Embryonic facial prominence (tissue), 1 donor: ENCODE results near the gene SDF4.

Source experiments
- DNase-seq: peaks from one replicate; pipeline ENCODE4 v3.0.0-alpha.2; 2016; ENCODE audit errors: extremely low spot score

SDF4 gene

DNA sequence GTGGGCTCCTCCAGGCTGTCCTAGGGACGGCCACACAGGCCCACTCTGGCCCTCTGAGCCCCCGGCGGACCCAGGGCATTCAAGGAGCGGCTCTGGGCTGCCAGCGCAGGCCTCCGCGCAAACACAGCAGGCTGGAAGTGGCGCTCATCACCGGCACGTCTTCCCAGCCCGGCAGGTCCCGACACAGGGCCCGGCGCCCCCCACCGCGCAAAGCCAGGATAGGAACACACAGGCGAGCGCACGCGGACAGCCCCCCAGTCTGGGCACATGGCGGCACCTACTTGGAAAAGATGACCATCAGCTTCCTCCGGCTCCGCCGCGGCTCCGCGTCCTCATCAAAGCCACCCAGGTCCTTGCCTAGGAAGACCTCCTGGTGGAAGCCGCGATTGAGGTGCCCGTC is 3.6 kb downstream of the SDF4 start:
- DNase-seq: no peak

DNA sequence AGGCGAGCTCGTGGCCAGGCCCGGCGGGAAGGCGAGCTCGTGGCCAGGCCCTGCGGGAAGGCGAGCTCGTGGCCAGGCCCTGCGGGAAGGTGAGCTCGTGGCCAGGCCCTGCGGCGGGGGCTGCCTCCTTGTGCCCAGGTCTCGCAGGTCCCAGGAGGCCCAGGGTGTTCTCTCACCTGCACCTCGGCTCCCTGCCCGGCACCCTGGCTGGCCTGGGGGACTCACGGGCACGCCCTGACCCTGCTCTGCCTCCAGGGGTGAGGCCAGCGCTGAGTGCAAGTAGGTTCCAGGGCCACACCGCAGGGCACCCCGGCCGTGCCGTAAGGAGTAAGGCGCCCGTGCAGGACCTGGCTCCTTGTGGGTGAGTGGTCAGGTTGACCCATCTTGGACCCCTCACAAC is 4.4 kb downstream of the SDF4 start:
- no peak for DNase-seq

DNA sequence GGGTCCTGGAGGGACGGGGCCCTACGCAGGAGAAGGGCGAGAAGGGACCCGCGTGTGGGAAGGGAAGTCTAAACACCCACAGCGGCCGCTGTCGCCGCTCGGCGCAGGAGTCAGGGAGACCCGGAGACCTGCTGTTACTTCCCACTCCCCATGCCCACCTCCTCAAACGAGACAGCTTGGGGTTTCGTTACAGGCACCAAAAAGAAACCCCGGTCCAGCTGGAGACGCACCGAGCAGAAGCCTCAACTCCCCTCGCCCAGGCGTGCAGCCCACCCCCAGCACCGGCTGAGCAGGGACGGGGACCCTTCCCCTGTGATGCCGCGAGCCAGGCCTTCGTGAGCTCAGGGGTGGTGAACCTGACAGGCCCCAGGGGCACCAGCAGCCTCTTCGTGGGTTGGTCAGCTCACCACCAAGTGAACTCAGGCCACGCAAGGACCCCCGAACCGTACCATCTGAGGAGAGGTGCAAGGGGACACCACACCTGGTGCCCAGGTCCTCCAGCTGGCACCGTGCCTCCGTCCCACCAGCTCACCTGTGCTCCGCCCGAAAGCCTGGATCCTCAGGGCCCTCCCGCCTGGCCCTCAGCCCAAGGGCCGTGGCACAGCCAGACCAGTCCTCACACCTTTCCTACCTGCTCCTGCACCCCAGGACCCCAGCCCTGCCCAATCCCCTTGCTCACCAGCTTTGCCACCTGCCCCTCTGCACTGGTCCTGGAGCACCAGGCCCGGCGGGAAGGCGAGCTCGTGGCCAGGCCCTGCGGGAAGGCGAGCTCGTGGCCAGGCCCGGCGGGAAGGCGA is 5.0 kb downstream of the SDF4 start:
- DNase-seq: no peak

DNA sequence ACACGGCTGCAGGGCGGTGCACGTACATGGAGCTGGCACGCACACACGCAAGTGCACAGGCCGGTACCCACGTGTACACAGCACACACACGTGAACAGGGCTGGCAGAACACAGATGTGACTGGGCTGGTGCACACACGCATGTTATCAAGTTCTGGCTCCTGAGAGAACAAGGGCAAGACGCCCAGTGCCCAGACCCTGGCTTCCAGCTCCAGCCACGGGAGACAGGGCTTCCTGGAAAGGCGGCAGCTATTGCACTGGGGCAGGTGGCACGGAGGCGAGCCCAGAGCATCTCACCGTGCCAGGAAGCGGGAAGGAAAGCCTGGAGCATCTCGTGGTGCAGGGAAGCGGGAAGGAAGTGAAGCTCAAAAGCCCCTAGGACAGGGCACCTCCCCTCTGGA is 5.9 kb downstream of the SDF4 start:
- DNase-seq: no peak

DNA sequence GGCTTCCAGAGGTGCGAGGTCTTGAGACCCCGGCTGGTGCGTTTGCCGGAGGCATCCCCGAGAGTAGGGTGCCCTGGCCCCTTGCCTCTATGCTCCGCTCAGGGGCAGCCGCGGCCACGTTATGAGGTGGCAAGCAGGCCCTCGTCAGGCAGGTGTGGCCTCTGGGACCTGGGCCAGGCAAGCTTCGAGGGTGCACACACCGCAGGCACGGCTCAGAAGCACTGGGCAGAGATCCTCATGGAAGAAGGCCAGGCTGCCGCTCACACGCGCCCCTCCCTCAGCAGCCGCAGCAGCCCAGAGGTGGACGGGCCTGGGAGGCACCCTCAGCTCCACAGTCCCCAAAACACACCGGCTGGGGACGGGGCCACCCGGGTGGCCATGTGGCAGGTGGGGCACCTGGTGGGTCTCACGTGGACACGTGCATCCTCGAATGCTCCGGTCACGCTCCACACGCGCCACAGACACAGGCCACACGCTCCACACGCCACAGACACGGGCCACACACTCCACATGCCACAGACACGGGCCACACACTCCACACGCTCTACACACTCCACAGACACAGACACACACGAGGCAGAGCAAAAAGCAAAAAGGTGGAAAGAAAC is 6.5 kb downstream of the SDF4 start:
- no peak for DNase-seq

DNA sequence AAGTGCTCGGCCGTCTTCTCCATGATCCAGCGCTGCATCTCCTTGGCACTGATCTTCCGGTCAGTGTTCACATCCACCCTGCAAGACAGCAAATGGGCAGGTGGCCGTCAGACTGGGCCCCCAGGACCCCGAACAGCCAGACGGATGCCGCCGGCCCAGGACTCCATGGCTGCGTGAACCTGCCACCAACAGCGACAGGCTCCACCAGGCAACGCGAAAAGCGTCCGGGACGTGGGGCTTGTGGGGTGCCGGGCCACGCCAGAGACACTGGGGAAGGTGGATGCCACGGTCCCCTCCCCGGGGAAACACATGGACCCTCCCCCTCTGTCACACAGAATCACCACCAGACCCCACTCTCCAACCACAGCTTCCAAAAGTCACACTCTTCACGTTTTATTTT is 7.9 kb downstream of the SDF4 start:
- DNase-seq: no peak

DNA sequence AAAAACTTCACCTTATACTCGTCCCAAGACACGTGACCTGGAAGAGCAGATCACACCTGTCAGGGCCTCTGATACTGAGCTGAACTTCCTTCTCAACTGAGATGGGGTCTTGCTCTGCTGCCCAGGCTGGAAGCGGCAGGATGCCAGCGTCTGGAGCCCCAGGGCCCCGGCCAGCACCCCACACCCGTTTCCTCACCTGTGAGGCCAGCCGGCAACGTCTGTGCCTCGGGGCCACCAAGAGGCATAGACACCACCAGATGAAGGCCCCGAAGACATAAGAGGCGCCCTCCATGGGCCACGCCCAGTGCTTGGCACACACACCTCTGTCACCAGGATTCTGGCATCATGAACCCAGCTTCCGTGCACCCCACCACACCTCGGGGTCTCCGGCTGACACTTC is 8.5 kb downstream of the SDF4 start:
- DNase-seq: no peak

DNA sequence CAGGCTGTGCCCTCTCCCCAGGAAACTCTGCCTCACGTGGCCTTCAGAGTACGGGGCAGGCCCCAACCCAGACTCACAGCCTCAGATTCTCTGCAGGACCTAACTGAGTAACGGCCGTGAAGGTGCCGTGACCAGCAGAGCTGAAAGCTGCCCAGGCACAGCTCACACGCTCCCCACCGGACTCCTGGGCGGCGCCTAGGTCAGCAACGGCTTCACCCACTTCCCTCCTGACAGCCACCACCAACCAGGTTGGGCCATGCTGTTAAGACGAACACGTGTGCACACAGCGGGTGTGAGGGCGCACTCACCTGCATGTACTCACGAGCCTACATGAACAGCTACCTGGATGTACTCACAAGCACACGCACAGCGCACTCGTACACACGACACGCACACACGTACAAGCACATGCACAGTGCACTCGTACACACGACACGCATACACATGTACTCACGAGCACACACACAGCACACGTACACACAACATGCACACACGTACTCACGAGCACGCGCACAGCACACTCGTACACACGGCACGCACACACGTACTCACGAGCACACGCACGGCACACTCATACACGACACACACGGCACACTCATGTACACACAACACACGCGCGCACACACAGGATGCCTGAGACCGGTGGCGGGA is 9.1 kb downstream of the SDF4 start:
- DNase-seq: no peak

DNA sequence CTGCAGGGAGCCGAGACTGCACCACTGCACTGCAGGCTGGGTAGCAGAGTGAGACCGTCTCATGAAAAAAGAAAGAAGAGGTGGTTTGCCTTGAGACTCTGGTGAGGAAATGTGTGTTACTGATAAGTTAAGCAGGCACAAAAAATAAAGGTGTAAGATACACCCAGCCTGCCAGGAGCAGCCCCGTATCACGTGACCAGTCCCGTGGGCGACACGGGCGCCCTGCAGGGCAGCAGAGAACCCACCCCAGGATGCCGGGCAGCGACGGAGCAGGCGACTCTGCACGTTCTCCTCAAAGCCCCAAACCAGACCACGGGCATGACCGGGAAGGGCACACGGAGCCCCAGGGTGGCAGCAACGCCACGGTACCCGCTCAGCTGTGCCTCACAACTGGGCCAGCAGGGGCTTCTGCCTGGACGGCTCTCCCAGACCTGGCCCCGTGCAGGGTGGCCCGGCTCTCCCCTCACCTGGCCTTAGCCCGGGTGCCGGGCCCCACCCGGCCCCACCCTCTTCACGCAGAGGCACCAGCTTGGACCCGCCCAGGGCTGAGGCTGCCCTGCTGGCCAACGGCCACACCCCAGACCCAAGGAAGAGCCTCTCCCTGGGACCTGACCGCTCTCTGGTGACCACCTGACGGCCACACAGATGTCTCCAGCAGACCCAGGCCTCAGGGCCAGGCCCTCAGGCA is 9.8 kb downstream of the SDF4 start:
- DNase-seq: no peak

DNA sequence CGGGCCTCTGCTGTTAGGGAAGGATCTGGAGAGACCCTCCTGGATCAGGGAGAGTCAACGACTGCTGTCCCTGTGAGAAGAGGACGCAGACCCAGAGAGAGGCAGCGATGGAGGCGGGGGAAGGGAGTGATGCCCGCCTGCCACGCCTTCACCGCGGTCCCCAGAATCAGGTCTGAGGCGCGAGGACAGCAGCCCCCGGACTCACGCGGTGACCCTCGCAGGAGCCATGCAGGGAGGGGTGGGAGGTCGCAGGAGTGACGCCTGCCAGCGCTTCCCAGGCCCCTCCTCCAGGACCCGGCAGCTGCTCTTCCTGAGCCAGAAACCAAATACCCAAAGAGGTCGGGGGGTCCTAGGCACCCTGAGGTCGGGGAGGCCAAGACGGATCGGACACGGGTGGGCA is 11.6 kb downstream of the SDF4 start:
- DNase-seq: no peak

DNA sequence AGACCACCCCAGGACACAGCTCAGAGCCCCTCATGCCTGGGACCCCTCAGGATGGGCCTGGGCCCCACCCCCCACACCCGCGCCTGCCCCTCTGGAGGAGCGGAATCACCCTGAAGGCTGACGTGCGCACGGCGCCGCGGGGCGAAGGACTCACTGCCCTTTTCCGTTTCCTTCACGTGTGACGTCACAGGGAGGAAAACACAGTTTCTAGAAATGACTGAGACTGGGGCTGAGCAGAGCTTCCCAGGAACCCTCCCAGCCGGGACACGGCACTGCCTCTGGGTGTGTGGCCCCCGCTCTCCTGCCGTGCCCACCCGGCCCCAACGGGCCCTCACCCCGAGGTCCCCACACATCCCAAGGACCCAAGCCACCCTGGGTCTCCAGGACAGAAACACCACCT is 12.5 kb downstream of the SDF4 start:
- no peak for DNase-seq

DNA sequence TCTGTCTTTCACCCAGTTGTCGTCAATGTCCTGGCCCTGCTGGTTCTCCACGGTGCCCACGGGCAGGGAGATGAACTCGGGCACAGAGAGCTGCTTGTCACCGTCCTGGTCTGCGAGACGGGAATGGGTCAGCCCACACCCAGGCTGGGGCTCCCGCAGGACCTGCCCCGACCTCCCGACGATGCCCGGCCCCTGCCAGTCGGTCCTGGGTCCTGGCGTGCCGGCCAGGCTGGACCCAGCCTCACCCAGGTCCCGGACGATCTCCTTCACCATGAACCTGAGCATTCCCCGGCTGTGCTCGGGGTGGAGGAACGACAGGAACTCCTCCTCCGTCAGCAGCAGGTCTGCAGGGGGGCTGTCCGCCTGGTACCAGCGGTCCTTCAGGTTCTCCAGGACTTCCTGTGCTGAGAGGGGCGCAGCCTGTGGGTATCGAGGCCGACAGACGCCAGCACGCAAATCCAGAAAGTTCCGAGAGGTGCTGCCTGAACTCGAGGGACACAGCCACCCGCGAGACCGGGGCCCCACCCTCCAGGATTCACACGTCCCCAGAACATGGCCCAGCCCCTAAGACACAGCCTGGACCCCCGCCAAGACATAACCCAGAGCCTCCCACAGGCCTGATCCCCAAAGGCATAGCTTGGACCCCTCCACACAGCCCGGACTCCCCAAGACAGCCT is 13.1 kb downstream of the SDF4 start:
- DNase-seq: no peak

DNA sequence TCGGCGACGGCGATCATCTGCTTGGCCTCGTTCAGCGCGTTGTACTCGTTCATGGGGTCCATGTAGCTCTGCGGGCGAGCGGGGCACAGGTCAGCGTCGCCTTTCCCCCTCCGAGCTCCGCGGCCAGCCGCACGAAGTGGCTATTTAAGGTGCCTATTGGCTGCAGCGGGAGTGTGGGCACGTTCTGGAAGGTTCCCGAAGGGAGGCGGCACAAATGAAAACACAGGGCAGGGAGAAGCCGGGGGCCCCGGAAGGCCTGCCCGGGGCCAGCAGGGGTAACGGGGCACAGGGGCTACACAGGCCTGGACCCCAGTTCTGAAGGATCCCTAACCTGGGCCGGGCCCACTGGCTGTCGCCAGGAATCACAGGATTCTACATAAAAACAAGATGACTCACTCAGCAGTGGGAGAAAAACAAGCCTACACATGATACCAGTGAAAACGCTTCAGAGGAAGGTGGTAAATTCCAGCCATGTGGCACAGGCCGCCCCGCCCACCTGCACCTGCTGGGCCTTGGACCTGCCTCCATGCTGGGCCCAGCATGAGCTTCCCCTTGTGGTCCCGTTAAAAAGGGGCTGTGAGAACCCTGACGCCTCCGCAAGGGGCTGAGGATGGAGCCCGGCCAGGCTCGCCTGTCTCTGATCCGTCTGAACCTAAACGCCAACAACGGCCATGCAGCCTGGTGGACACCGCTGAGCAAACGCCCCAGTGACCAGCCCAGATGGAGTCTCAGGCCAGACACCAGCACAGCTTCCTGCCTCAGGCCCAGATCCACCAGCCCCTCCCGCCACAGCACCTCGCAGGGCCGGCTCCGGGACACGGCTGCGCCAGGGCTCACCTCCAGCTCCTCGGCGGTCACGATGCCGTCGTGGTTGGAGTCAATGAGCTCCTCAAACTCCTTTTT is 13.9 kb downstream of the SDF4 start:
- DNase-seq: no peak

DNA sequence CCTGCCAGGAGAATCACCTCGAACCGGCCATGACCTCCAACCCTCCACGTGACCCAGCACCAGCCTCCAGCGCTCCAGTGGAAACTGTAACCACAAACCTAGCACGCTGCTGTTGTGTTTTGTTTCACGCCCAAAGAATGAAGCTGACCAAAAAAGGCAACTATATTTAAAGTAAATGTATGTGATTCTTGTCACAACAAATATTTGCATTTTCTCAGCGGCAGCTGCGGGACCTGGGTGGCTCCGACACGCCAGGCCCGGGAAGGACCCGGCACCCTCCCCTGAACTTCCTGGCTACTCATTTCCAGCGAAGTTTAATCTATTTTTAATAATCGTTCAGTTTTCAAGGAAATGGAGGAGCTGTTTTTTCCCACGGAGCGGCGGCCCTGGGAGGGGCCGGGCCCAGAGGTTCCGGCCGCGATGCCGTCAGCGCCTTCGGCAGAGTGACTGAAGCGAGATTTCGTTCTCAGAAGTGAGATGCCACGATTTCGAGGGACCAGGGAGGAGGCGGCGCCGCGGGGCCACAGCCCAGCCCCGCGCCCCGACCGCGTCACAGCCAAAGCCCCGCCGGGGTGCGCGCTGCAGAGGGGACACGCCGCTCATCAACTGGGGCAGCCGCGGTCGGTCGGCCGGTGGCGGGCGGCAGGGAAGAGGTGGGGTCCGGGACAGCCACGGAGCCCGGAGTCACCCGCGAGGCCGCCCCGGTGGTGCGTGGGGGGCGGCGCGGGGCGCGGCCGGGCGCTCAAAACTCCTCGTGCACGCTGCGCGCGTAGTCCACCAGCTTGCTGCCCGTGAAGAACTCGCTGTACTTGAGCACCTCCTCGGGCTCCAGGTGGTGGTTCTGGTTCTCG is 14.8 kb downstream of the SDF4 start:
- DNase-seq: no peak

DNA sequence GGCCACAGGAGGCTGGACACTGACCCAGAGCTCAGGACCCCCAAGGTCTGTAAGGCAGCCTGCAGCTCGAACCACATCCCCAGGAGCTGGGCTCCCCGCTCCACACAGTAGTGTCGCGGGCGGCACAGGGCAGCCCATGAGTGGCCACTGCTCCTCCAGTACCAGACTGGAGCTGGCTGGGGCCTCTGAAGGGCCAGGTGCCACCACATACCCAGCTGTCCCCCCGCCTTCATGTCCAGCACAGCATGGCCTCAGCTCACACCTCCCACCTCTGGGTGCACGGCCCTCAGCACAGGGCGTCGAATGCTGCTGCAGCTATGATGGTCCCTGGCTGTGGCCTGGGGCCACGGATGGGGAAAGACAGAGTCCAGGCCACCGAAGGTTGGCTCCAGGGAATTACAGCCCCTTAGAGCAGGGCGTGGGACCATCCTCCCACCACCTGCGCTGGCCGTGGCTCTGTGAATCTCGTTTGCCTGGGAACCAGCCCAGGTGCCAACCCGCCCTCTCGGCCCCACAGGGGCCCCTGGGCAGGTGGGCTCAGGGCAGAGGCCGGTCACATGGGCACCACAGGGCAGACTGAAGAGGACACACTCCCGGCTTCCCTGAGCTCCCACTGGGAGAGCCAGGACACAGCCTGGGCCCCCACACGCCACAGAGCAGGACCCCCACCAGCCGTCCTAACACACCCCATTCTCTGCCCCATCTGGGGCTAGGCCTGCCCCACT is 15.8 kb downstream of the SDF4 start:
- DNase-seq: no peak

DNA sequence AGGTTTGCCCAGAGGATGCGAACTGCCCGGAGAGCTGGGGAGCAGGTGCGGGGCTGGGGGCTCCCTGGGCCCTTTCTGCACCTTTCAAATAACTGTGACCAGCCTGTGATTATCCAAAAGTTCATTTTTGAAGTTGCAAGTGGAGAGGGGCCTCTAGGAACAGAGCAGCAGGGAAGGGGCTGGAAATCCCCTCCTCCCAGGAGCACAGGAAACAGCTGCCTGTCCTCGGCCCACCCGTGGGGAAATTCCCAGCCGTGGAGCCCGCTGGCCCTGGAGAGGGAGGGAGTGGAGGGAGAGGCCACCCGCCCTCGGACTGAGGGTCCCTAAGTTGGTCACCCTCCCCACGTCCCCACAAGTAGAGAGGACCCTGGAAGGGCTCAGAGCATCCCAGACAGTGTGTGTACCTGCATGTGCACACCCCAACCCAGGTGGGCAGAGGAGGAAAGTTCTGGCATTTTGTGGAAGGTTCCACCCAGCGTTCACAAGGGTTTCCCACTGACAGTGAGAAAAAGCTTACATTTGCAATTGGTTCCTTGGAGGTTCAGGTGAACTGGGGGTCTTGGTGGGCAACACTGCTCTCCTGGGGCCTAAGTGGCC is 16.6 kb downstream of the SDF4 start:
- DNase-seq: no peak

DNA sequence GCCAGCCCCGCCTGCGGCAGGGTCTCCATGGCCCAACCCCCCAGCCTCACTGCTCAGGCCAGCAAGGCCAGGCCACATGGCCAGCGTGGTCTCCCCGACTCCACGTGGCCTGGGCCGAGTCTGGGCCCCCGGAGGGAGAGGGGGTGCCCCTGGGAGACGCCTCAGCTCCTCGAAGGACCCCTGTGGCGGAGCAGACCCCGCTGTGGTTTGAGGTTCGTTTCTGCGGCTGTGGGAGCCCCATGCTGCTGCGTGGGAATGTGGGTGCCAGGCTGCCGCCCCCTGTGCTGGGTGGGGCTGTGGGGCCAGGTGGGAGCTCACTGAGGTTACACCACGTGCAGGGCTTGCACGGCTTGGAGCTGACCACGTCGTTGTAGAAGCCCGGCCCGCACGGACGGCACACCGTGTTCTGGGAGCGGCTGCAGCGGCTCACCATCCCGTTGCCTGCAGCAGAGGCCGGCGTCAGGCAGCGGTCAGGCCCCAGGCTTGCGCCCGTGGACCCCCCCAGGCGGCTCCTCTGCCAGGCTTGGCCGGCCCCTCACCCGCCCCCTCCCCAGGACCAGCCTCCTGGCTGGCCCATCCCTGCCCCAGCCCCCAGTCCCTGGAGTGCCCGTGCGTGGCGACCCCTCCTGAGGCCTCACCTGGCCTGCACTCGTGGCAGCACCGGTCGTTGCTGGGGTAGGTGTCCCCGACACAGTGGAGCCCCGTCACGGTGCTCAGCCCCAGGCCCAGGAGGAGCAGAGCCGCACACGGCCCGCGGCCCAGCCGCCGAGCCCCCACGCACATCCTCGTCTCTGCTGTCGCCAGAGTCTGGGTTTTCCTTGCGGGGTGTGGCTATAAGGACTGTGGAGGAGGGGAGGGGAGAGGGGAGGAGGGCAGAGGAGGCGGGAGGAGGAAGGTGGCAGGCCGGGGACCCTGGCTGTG is 18.2 kb downstream of the SDF4 start, which contains the start of gene TNFRSF4:
Gene TNFRSF4 (minus strand): TSS at position 809 of the 921 bp plus-strand sequence. CDS start 26 bp downstream, at position 783.
- DNase-seq: no peak
